Right atrium auricular region (tissue), 2 donors: ENCODE data around the gene ADAP2. TPM values are rescaled to one million over a fixed set of nuclear protein-coding genes. Genes with fewer than 3 reads are reported as not detected.
"Not testable (repeated sequence)": the region's sequence is repeated elsewhere in the genome, so short reads cannot be mapped to it uniquely, and the experiment has no call there.

Experiments used
- DNase-seq: peaks from one replicate; pipeline ENCODE4 v3.0.0-alpha.2; 2019; ENCODE audit warnings: low spot score
- H3K27ac ChIP-seq, 2 donors: fragments of 200-600 bp; sonication (generic); 1 replicate in 1 of 2; 2 replicates in 1 of 2; pipeline ENCODE4 v1.5.1; 2016 to 2019
- H3K27me3 ChIP-seq, 2 donors: fragments of 200-600 bp; sonication (generic); one replicate each; pipeline versions ENCODE4 v1.5.1 to v1.6.0; 2017 to 2019
- H3K36me3 ChIP-seq: fragments of 200-600 bp; sonication (generic); one replicate; pipeline ENCODE4 v1.5.1; 2016
- H3K4me1 ChIP-seq, 2 donors: fragments of 200-600 bp; sonication (generic); one replicate each; pipeline versions ENCODE4 v1.5.1 to v1.6.0; 2017 to 2019
- H3K4me3 ChIP-seq, 2 donors: fragments of 200-600 bp; sonication (generic); 1 replicate in 1 of 2; 2 replicates in 1 of 2; pipeline ENCODE4 v1.5.1; 2017 to 2019; ENCODE audit warnings: mild to moderate bottlenecking in 1 of 2, moderate library complexity in 1 of 2
- H3K9me3 ChIP-seq, 2 donors: fragments of 200-600 bp; sonication (generic); one replicate each; pipeline ENCODE4 v1.5.1; 2019
- total RNA-seq, 2 donors: library from RNA; depleted of rRNA; stranded (reverse); fragments of >200 nt; gene quantifications; one replicate each; pipeline ENCODE4 v1.1.0, GENCODE V29; 2016
- TF ChIP-seq, protein P1 (sequence below), 2 donors: fragments of 200-600 bp; sonication (generic); IDR thresholded peaks; one replicate each; pipeline ENCODE4 v1.5.1; 2019; ENCODE audit warnings: antibody characterized with exemption in 2 of 2

The ADAP2 gene
- total RNA-seq, 2 donors from 2014 or later, result 4.3 to 11.1 TPM

DNA sequence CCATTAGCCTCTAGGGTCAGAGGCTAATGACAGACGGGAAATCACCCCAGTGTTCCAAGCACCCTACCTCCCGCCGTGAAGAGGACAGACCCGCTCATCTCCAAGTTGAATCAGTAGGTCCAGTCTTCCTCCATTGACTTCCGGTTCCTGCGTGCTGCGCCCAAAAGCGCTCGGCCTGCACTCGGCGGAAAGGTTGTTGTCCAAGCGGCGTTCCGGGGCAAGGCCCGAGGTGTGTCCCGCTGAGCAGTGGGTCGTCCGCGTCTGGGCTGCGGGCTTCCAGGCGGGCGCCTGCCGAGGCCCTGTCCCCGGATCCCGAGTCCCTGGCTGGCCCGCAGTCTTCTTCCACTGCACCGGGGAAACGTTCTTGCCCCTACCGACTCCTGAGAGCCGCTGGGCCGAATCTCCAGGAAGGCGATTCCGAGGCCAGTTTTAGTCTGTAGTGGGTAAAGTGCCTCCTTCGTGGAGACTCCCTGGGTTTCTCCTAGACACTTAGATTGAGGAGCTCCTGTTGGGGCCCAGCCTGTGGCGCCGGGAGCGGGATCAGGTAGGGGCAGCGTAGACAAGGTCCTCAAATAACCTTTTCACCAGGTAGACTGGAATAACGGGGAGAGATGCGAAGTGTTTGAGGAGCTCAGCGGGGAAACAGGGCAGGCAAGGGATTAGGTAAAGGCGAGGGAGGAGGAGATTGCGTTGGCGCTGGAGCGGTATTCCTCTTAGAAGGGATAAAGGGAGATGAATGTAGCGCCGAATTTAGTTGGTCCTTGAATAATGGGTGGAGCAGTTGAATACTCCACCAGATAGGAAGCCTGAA lies 15.4 kb upstream of the ADAP2 start, which contains the start of gene TEFM:
TEFM (minus strand) TSS at position 138 of the 811 bp plus-strand sequence; CDS start at position 98, 40 bp downstream.
- H3K27ac ChIP-seq, result peak within 1 kb of the TSS; percentile 87 to 88
- TF ChIP-seq, protein P1, sequence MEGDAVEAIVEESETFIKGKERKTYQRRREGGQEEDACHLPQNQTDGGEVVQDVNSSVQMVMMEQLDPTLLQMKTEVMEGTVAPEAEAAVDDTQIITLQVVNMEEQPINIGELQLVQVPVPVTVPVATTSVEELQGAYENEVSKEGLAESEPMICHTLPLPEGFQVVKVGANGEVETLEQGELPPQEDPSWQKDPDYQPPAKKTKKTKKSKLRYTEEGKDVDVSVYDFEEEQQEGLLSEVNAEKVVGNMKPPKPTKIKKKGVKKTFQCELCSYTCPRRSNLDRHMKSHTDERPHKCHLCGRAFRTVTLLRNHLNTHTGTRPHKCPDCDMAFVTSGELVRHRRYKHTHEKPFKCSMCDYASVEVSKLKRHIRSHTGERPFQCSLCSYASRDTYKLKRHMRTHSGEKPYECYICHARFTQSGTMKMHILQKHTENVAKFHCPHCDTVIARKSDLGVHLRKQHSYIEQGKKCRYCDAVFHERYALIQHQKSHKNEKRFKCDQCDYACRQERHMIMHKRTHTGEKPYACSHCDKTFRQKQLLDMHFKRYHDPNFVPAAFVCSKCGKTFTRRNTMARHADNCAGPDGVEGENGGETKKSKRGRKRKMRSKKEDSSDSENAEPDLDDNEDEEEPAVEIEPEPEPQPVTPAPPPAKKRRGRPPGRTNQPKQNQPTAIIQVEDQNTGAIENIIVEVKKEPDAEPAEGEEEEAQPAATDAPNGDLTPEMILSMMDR (IDR thresholded peaks at IDR 0.05), result no peak
- H3K4me1 ChIP-seq, result peaks cover 0 to 21% of the 10 kb centered on the region in 2 donors
- H3K36me3 ChIP-seq, result peaks cover 3% of the 10 kb centered on the region
- no peaks in the 10 kb centered on the region for H3K9me3 ChIP-seq
- no peaks in the 10 kb centered on the region for H3K27me3 ChIP-seq
- H3K4me3 ChIP-seq, result peak within 1 kb of the TSS; percentile 59 to 70
- DNase-seq, result peak; percentile 94

DNA sequence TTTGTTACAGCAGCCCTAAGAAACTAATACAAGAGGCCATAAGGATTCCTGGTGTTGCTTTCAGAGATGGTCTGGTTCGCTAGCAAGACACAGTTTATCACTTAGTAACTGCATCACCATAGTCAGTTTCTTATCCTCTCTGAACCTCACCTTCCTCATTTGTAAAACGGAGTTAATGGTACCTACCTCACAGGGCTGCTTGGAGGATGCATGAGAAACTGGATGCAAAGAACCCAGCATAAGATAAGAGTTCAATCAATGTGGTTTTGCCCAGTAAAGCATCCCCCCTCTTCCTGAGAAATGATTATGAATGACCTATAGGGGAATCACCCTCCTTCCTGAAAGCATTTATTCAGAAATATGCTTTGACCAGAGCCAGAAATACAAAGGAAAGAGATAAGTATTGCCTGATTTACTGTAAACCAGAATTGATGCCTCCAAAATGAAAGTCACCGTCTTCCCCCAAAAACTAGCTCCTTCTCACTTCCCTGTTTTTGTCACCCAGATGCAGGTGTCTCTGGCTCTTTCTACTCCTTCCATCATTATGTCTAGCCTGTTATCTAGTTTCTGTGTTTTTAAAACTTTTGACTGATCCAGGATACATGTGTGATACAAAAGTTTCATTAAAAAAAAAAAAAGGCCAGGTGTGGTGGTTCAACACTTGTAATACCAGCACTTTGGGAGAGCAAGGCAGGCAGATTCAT lies 12.9 kb upstream of the ADAP2 start:
- Histone ChIP-seq H3K36me3 (peaks cover under 1% of the 10 kb centered on the region), H3K4me3 (no peak overlapping the region), H3K27me3 (no peaks in the 10 kb centered on the region), H3K9me3 (no peaks in the 10 kb centered on the region), H3K4me1 (peaks cover 0 to 21% of the 10 kb centered on the region in 2 donors), H3K27ac (no peak overlapping the region)
- DNase-seq, result no peak
- TF ChIP-seq, protein P1 (IDR thresholded peaks at IDR 0.05), result no peak

DNA sequence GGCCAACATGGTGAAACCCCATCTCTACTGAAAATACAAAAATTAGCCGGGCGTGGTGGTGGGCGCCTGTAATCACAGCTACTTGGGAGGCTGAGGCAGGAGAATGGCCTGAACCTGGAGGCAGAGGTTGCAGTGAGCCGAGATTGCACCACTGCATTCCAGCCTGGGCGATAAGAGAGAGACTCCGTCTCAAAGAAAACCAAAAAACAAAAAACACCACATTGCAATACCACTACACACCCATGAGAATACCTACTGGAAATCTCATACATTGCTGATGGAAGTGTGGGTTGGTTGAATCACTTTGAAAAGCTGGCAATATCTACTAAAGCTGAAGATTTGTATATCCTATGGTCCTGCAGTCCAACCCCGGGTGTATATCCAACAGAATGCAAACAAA lies 11.6 kb upstream of the ADAP2 start:
- H3K4me3 ChIP-seq, H3K36me3 ChIP-seq, H3K9me3 ChIP-seq, DNase-seq, H3K27me3 ChIP-seq, H3K27ac ChIP-seq: not testable (repeated sequence)
- H3K4me1 ChIP-seq, result peaks cover 0 to 15% of the 10 kb centered on the region in 2 donors

DNA sequence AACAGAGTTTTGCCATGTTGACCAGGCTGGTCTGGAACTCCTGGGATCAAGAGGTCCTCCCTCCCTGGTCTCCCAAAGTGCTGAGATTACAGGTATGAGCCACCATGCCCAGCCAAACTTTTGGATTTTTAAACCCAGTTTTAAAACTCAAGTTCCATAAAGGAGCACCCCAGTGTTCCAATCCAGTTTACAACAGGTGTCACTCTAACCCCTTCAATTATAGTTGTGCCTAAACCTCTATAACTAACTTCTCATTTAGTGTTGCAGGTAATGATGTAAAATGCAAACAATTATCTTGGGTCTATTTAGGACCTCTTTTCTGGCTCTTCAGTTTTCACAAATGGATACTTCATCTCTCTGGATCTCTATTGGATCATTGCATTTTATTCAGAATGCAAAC lies 7.8 kb upstream of the ADAP2 start:
- Histone ChIP-seq H3K27ac (no peak overlapping the region), H3K36me3 (no peaks in the 10 kb centered on the region), H3K27me3 (no peaks in the 10 kb centered on the region), H3K9me3 (no peaks in the 10 kb centered on the region), H3K4me1 (no peaks in the 10 kb centered on the region), H3K4me3 (no peak overlapping the region)
- peak; percentile 11 for DNase-seq
- TF ChIP-seq, protein P1 (IDR thresholded peaks at IDR 0.05), result no peak

DNA sequence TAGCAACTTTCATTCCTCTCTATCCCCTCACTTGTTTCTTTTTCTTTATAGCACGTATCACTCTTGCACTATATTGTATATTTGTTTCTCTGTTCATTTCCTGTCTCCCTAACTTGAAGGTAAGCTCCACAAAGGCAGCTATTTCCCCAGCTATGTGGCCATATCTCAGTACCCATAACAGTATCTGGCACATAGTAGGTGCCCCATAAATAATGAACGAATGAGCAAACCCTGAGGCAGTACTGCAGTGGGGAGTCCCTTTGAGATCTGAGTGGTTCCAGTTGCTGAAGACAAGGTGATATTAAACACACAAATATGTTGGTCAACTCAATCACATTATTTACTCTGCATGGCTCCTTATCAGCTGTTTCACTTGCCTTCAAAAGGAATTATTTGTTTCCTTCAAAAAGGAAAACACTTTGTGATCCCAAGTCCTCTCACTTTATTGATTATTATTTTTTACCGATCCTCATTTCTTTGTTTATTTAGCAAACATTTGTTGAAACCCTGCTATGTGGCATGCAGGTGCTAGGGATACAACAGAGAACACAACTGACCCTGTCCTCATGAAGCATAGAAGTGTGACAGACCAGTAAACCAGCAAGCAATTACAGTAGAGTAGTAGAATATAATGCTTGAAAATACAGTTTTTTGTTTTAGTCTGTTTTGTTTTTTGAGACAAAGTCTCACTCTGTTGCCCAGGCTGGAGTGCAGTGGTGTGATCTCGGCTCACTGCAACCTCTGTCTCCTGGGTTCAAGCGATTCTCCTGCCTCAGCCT lies 5.7 kb upstream of the ADAP2 start:
- H3K36me3 ChIP-seq, result no peaks in the 10 kb centered on the region
- no peak overlapping the region for H3K4me3 ChIP-seq
- DNase-seq, result peak; percentile 2
- H3K4me1 ChIP-seq, result no peaks in the 10 kb centered on the region
- no peaks in the 10 kb centered on the region for H3K27me3 ChIP-seq
- H3K9me3 ChIP-seq, result no peaks in the 10 kb centered on the region
- H3K27ac ChIP-seq, result no peak overlapping the region
- TF ChIP-seq, protein P1 (IDR thresholded peaks at IDR 0.05), result no peak
